HCT116 (cell line): ENCODE results near the gene DLX4.

Experiments used
- EGR1 ChIP-seq: IDR thresholded peaks from 2 replicates; pipeline ENCODE4 v1.6.1; 2012; ENCODE audit warnings: low read depth
- POLR2AphosphoS5 ChIP-seq: IDR thresholded peaks from 2 replicates; pipeline ENCODE4 v1.6.1; 2011; ENCODE audit warnings: mild to moderate bottlenecking, low read depth, low read length, moderate library complexity
- ZNF274 ChIP-seq: fragments of 200-500 bp; sonication (Bioruptor generic); IDR thresholded peaks from 2 replicates; pipeline ENCODE4 v1.6.1; 2014; ENCODE audit warnings: mild to moderate bottlenecking, low read depth, low read length, inconsistent platforms
- TF ChIP-seq, protein P1 (sequence below), 3 experiments: fragments of 200-600 bp in 1 of 3; sonication (generic) in 1 of 3; IDR thresholded peaks in 2 of 3; conservative IDR thresholded peaks in 1 of 3; 2 replicates each; pipeline ENCODE4 v1.5.1; 2012 to 2017; ENCODE audit warnings: low read depth in 2 of 3, low read length in 2 of 3, antibody characterized with exemption in 1 of 3, borderline replicate concordance in 1 of 3, control low read depth in 1 of 3, mild to moderate bottlenecking in 1 of 3, mixed read lengths in 1 of 3, mixed run types in 1 of 3, moderate library complexity in 1 of 3; ENCODE audit not compliant: insufficient read depth in 1 of 3
- TF ChIP-seq, protein P2 (sequence below): IDR thresholded peaks from 2 replicates; pipeline ENCODE4 v1.6.1; 2012

DNA sequence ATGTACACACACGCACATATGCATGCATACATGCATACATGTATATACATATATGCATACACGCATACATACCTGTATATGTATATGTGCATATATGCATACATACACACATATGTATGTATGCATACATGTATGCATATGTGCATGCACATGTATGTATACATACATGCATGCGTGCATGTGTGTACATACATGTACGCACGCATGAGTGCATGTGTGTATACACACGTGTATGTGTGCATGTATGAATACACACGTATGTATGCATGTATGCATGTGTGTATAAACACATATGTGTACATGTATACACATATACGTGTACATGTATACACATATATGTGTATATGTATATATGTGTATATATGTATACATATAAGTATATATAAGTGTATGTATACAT lies 54.5 kb downstream of the DLX4 start:
- TF ChIP-seq, protein P1, sequence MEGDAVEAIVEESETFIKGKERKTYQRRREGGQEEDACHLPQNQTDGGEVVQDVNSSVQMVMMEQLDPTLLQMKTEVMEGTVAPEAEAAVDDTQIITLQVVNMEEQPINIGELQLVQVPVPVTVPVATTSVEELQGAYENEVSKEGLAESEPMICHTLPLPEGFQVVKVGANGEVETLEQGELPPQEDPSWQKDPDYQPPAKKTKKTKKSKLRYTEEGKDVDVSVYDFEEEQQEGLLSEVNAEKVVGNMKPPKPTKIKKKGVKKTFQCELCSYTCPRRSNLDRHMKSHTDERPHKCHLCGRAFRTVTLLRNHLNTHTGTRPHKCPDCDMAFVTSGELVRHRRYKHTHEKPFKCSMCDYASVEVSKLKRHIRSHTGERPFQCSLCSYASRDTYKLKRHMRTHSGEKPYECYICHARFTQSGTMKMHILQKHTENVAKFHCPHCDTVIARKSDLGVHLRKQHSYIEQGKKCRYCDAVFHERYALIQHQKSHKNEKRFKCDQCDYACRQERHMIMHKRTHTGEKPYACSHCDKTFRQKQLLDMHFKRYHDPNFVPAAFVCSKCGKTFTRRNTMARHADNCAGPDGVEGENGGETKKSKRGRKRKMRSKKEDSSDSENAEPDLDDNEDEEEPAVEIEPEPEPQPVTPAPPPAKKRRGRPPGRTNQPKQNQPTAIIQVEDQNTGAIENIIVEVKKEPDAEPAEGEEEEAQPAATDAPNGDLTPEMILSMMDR (IDR thresholded peaks at IDR 0.05 in 2 of 3, conservative IDR thresholded peaks at IDR 0.05 in 1 of 3; ENCODE audit: borderline replicate concordance in 1 of 3, insufficient read depth in 1 of 3, low read depth in 2 of 3, low read length in 2 of 3): no peak
- TF ChIP-seq ZNF274 (no peak), EGR1 (no peak), POLR2AphosphoS5 (no peak)
- TF ChIP-seq, protein P2, sequence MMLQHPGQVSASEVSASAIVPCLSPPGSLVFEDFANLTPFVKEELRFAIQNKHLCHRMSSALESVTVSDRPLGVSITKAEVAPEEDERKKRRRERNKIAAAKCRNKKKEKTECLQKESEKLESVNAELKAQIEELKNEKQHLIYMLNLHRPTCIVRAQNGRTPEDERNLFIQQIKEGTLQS: no peak
